ENCODE results near the gene CLEC20A.
A peak's percentile ranks its signal among the peaks of the same experiment; 100 is the strongest.
"Not testable (repeated sequence)": the region's sequence is repeated elsewhere in the genome, so short reads cannot be mapped to it uniquely, and the experiment has no call there.

The CLEC20A gene

DNA sequence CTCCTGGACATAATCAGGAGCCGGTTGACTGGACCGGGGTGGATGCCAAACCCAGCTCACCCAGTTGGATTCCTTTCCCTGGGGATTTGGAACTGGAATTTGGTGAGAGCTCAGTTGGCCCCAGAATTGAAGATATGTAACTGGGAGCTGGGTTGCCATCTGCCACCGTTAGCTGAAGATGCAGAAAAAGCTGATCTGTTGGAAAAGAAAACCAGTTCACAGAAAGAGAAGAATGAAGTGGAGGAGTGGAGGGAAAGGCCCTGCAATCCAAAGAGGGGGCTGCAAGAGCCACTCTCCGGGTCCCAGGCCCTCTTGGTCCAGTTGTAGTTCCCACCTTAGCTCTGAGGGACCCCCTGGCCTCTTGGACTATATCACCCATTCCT, 32.2 kb upstream of the CLEC20A start:
- no peak for DNase-seq (ENCODE audit: low read depth)

DNA sequence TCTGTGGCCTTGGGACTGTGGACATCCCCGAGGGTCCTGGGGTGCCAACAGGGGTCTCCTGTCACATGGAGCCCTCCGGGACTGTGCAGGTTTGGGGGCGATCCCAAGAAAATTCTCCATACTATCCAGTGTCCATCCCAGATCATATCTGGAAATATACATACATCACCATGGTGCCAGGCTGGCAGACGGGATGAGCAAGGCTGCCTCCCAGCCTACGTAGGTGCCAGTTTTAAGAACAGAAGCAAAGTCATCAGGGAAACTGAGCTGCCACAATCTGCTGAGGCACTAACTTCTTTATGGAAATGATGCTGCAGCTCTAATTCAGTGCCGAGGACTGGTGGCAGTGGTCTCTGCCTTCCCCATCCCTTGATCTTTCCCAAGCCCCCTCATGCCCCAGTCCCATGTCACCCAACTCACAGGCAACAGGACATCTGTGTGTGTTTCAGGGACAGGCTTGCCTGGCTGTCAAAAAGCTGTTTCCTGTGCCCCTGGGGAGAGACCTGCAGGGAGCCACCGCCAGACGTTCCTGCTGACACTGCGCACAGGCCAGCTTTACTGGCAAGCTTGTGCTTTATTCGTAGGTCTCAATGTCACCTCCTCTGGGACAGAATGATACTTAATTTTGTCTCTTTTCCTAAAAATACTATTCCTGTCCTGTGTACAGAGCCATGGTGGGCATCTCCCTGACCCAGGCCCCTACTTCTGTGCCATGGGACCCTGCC, 31.6 kb upstream of the CLEC20A start:
- DNase-seq (ENCODE audit: low read depth): no peak

DNA sequence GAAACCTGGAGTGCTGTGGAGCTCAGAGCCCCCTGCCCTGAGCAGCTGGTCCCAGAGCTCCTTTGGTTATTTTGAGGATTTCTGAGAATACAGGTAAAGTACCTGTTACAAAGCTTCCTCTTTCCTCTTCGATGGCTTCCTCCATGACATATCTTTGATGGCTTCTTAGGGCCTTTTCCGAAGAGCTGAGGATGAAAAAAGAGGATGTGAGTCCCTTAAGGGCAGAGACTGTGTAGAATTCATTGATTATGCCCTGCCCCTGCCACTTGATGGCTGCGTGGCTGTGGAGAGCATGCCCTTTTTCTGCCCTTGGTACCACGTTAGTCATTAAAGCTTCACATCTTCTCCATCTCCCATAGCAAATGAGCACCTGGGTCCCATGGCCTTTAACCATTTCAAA, 30.4 kb upstream of the CLEC20A start:
- no peak for DNase-seq (ENCODE audit: low read depth)

DNA sequence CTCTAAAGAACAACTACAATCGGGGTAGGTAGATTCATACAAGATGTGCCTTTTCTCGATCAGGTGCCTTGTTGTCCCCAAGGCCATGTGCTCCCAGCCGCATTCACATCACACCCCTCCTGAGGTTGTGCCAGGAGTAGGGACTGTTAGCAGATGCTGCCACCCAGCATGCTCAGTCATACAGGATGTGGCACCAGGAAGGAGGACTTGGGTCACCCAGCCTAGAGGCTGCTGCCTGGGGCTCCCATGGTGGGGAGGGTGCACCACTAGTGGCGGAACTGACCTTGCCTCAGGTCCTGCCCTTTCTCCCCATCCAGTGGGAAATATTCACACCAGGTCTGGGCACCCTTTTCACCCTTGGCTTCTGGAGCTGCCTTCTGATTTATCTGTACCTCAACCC, 24.5 kb upstream of the CLEC20A start:
- no peak for DNase-seq (ENCODE audit: low read depth)

DNA sequence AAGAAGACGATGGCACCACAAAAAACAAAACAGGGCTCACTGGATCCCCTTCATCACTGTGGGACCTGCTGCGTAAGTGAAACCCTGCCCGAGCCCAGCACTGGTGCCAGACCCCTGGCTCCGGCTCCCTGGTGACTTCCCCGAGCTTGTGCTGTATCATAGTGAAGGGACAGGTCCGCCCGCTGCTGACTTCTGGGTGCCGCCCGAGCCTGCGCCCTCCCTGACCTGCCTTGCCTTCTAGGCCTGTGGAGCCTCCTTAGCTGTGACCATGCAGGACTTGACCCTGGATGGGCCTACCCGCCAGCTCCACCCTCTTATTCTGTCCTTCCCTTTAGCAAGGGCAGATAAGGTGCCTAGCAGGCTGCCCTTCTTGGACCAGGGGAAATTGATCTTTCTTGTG, 24.0 kb upstream of the CLEC20A start:
- DNase-seq (ENCODE audit: low read depth): no peak

DNA sequence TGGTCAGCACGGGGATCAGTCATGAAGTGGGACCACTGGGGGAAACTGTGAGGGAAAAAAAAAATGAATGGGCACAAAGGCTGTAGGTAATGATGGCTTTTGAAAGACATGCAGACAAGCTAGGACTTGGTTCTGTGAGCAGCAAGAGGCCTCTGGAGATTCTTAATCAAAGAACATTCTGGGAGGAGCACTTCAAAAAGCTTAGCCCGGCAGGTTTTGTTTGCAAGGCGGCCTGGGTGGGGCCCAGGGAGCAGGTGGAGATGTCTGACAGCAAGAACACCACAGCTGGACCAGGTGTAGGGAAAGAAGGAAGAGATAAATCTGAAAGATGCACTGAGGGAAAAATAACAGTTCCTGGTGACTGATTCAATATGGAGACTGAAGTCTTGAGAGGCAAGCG, 22.1 kb upstream of the CLEC20A start:
- DNase-seq (ENCODE audit: low read depth): no peak

DNA sequence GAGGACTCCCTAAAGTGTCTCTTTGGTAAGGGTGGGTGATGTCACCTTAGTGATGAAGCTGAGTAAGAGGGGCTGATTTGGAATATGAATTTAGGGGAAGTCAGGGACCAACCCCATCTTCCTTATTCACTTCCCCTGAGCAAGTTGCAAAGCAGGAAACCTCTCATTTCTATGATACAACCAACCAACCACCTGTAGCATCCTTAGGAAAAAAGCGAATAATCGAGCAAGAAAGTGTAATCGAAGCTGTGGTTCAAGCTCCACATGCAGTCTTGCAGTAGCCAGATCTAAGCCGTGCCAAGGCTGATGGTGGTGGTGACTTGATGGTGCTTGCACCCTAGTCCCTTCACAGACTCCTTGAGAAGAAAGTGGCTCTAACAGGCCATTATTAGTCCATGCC, 19.3 kb upstream of the CLEC20A start:
- DNase-seq (ENCODE audit: low read depth): no peak

DNA sequence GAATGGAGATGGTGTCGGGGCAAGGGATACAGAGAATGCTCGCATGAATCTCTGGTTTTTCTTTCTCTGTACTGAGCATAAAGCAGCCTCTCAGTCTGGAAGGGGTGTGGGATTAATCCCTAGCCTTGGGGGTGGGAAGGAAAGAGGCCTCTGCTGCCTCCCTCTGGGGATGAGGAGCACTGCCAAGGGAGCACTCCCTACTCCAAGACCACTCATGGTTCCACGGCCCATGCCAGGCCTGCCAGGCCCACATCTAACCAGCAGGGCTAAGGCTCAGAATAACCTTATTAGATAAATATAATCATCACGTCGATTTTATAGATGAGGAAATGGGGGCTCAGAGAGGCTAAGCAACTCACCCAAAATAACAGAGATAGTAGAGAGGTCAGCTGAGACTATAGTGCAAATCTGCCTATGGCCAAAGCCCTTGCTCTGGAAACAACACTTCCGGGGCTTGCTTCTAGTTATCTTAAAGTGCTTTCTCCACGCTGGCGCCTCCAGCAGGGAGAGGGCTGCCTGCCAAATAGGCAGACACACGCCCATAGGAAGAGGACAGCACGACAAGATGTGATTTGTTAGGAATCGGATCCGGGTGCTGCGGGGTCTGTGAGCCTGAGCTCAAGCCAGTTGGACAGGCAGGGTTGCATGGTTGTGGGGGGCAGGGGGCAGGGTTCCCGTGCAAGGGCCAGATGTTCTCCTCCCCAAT, 16.7 kb upstream of the CLEC20A start:
- no peak for DNase-seq (ENCODE audit: low read depth)

DNA sequence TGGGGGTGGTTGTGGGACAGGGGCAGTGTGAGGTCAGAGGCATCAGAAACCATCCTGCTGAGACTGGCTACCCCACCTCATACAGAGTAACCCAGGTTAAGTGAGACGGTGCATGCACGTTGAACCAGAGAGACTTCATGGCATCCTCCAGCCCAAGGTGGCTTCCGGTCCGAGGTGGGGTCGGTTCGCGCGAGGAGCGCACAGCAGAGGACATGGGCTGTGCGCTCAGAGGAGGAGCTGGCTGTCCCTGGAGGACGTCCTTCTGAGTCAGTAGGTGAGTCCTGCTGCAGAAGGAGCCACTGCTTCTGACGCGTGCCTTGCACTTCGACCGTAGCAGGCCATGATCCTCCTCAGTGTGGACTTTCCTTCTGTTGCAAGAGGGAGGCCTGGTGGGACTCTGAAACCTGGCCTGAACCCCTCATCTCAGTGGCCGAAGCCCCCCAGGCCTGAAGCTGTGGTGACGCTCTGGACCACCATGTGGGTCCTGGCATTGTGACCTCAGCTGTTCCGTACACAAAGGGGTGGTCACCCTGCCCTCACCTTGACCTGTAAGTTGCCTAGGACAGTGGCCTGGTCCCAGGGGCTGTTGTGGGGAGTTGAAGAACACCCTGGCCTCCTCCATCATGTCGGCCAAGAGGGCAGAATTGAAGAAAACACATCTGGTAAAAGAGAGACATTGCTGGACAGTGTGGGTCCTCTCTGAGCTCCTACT, 16.0 kb upstream of the CLEC20A start, which contains the start of gene TEX35:
TSS of gene TEX35 (plus strand) at position 544 of the 712 bp plus-strand sequence. CDS start at position 624, 80 bp downstream.
- no peak for DNase-seq (ENCODE audit: low read depth)

DNA sequence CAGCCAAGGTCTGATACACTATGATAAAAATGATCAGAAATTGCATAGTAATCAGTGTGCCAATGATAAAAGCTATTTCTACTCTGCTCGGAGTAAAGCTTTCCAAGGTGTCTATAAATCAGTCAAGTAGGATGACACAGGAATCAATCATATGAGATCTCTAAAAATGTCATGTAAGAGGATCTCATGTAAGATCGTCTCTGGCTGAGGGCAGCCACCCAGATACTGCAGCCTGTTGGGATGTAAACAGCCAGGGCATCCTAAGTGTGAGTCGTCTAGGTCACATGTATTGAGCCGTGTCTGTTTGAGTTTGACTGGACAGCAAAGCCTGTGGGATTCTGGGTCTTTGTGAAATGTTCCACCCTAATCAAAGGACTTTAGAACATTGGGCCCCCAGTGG, 13.4 kb upstream of the CLEC20A start:
- no peak for DNase-seq (ENCODE audit: low read depth)

DNA sequence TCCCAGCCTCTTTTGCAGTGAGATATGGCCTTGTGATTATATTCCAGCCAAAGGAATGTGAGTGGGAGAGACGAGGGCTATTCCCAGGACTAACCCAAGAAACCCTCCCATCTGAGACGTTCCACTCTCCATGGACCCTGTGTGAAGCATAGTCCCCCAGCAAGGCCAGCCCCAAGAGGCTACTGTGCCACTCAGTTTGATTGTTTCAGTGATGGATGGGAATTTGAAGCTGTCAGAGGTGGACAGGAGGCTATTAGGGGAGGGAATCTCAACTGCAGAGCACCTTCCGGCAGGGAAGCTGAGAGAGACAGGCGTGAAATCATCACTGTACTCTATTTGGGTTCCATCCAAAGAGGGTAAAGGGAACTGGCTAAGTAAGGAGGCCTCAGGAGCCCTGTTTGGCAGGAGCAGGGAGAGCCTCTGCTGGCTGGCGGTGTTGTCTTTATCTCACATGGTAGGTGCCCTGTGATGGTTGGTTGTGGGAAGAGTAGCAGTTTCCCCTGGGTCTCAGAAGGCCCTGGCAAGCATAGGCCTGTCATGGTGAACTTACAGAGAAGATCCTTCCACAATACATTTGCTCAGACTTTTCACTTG, 12.7 kb upstream of the CLEC20A start:
- no peak for DNase-seq (ENCODE audit: low read depth)

DNA sequence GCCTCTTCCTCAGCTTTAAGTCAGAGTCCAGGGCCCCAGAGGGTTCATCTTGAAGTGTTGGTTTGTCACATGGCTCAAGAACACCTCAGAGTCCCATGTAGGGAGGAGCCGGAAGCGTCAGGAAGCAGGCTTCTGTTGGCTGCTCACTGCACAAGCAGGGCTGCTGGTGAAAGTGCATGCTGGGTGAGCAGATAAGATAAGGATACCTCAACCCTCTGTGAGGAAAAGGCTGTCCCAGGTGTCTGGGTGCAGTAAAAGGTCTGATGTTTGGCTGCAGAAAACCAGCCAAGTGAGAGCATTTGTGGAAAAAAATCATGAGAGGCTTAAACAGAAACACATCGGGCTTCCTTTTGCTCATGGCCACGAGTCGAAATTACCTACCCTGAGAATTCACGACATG, 9.9 kb upstream of the CLEC20A start:
- no peak for DNase-seq (ENCODE audit: low read depth)

DNA sequence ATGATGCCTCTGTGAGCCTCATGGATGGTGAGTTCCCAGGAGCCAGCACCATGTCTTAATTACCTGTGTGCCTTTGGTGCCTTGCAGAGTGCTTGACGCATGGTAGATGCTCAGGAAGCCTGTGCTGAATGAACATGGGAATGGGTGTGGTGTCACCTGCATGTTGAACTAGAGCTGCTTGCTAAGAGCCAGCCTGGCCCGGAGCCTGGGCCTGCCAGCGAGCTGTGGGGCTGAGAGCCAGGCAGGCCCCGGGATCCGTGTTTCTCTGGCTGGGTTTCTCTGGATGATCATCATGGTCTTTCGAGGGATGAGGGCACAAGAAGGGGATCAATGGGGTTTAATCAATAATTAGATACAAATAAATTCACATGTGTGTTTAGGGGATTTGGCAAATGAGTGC, 9.4 kb upstream of the CLEC20A start:
- DNase-seq (ENCODE audit: low read depth): no peak

DNA sequence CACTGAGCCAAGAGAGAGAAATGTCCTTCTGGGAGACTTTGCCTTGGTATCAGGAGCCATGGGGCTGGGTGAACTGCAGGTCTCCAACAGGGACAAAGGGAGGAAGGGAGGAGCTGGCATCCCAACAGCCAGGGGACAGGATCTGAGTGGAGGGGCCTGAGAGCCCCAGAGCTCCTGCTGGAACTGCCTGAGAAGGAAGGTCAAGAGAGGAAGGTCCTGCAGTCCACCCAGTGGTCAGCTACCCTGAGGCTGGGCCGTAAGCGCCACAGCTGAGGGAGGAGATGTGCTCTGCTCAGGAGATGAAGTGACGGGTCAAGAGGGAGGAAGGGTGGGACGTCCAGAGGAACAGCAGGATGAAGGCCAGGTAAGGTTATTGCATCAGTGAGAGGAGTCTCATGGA, 7.5 kb upstream of the CLEC20A start:
- no peak for DNase-seq (ENCODE audit: low read depth)

DNA sequence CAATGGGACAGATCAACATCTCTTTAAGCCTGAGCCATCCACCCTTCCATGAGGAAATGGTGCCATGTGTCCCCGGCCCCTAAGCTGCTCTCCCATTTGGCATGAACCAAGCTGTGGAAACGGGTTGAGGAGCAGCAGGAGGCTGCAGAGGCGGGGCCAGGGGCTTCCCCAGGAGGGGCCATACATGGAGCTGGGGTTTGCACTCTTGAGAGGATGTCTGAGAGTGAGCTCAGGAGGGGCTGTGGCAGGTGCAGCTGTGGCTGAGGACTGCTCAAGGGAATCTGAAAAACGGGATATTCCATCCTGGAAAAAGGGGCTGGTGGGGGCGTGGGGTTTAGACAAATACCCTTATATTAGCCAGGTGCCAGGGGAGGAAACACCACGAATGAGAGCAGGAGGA, 7.1 kb upstream of the CLEC20A start:
- no peak for DNase-seq (ENCODE audit: low read depth)

DNA sequence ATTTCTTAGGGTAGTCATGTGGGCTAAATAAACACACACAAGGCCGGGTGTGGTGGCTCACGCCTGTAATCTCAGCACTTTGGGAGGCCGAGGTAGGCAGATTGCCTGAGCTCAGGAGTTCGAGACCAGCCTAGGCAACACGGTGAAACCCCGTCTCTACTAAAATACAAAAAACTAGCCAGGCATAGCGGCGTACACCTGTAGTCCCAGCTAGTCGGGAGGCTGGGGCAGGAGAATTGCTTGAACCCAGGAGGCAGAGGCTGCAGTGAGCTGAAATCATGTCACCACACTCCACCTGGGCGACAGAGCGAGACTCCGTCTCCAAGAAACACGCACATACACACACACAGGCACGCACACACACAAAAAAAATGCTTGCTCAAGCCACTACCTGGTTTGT, 6.6 kb upstream of the CLEC20A start:
- DNase-seq (ENCODE audit: low read depth): not testable (repeated sequence)

DNA sequence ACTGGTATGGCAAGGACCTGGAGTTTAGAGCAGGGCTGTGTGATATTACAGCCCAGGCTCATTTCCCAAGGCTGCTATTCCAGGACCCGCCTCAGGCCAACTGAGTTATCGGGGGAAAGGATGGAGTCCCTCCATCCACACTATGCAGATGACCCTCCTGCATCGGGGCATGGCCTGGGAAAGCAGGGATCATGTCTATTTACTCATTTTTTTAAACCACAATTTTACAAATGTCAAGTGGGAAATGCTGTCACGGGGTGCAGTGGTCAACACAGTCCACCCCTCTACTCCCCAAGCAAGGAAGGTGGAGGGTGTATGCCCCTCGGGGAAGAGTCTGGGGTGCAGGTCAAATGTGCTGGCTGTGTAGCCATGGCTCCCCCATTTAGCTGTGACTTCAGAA, 6.1 kb upstream of the CLEC20A start:
- no peak for DNase-seq (ENCODE audit: low read depth)

DNA sequence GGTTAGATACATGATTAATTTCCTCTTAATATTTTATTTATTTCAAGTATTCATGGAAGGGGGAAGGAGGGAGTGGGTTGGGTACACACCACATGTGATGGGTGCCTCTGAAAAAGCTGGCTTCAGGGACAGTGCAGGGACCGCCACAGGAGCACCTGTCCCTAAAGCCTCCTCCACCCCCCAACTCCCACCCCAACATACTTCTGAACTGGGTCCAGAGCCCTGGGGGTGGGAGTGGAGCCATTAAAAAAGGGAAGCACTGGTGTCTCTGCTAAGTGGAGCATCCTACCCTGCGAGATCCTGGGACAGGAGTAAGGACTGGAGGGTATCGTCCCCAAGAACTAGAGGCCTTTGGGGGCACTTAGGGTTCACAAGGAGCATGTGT, 5.6 kb upstream of the CLEC20A start:
- DNase-seq (ENCODE audit: low read depth): no peak

DNA sequence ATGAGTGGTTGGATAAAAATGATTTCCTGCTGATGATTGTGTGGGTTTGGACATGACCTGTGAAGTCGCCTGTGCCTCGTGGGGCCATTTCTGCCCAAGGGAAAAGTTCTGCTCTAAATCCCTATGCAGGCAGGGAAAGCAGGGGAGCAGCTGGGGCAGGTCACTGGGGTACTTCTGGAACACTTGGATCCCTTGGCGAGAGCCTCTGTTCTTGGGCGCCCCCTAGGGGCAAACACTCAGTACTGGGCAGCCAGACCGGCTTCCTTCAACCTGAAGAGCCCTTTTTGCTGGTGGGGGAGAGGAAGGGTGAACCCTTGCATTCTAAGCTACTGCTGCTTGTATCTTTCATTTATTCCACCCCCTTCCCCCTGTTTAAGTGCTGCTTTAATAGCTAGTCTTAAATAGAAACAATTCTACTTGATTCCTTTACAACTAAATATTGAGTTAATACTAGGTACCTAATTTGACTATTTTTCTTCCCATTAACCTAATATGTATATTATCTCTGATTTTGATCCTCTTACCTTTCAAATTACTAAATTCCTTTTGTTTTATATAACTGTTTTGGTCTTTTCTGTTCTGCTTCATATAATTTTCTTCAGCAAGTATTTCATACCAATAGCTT, 5.1 kb upstream of the CLEC20A start:
- peak; percentile 22 for DNase-seq (ENCODE audit: low read depth)

DNA sequence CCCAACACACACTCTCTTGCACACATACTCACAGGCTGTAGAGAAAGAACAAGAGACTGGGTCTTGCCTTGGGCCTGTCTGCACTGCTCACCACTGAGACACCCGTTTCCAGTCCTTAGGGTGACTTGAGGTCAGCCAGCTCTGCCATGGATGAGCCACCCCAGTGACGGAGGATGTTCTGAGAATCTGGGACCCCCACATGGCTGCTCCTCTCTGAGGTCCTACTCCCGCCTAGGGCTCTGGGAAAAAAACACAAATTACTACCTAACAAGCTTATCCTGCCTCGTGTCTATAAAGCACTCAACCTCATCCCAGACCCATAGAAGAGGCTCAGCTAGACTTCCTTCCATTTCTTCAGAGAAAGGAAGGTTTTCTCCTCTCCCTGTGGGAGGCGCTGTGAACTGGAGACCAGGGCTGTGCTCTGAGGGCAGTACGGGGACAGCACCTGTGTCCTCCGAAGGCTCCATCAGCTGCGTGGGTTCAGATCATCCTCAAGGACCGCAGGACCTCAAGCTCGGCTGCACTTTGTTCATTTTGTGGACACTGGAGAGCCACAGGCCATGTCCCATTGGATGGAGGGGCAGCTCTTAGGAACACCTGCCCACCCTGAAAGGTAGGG, 4.3 kb upstream of the CLEC20A start:
- DNase-seq (ENCODE audit: low read depth): no peak

DNA sequence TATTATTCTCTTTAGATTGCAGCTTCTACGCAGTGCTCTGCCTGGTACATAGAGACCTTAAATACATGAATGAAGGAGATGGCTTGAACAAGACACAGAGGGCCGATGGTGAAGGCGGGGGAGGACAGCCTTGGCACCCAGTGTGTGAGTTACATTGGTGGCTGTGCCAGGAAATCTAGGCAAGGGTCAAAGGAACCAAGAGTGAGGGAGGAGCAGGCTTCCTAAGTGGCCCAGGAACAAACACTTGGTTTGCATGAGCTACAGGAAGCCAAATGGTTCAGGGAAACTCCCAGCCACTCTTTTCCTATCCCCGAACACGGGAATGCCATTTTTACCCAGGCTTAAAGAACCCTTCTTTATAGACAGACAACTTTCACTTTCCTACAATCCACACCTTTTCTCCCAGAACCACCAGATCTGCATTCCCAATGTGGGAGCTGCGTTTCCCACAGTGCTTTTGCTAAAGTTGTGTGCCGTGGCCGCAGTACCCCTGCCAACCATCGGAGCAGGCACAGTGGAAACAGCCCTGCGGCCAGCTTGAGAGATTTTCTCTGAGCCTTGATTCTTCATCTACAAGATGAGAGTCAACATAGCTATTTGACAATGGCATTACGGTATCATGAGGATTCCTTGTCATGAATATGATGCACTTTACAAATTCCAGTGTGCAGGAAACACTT, 3.5 kb upstream of the CLEC20A start:
- DNase-seq (ENCODE audit: low read depth): no peak
